ENCODE measurements around the gene FGD3. TPM values are rescaled to one million over a fixed set of nuclear protein-coding genes. Genes with fewer than 3 reads are reported as not detected.

The FGD3 gene
- total RNA-seq, 1 donor = not detected

- H3K4me3 ChIP-seq (ENCODE audit: low read depth, low read length) = no peak overlapping the region
- DNase-seq (ENCODE audit: low read depth) = no peak
- no peak for TF ChIP-seq CTCF (IDR thresholded peaks at IDR 0.05; ENCODE audit: insufficient read depth, low read depth, low read length)
These were observed 13.0 kb upstream of the FGD3 start for GRCh38 chr9:92934321-92934720.

GRCh38 chr9:92938025-92938424, 9.3 kb upstream of the FGD3 start:
- DNase-seq (ENCODE audit: low read depth) = no peak
- no peak overlapping the region for H3K4me3 ChIP-seq (ENCODE audit: low read depth, low read length)
- no peak for TF ChIP-seq CTCF (IDR thresholded peaks at IDR 0.05; ENCODE audit: insufficient read depth, low read depth, low read length)

- no peak overlapping the region for H3K4me3 ChIP-seq (ENCODE audit: low read depth, low read length)
- no peak for DNase-seq (ENCODE audit: low read depth)
- no peak for TF ChIP-seq CTCF (IDR thresholded peaks at IDR 0.05; ENCODE audit: insufficient read depth, low read depth, low read length)
These were observed 5.5 kb upstream of the FGD3 start for GRCh38 chr9:92941861-92942260.

GRCh38 chr9:92942688-92943616, 4.4 kb upstream of the FGD3 start:
- no peak overlapping the region for H3K4me3 ChIP-seq (ENCODE audit: low read depth, low read length)
- TF ChIP-seq CTCF (IDR thresholded peaks at IDR 0.05; ENCODE audit: insufficient read depth, low read depth, low read length) = no peak
- no peak for DNase-seq (ENCODE audit: low read depth)

- no peak for TF ChIP-seq CTCF (IDR thresholded peaks at IDR 0.05; ENCODE audit: insufficient read depth, low read depth, low read length)
- DNase-seq (ENCODE audit: low read depth) = no peak
These were observed 2.4 kb upstream of the FGD3 start for GRCh38 chr9:92944921-92945320.

GRCh38 chr9:92945796-92946195, 1.5 kb upstream of the FGD3 start:
- H3K4me3 ChIP-seq (ENCODE audit: low read depth, low read length) = no peak overlapping the region
- DNase-seq (ENCODE audit: low read depth) = no peak
- TF ChIP-seq CTCF (IDR thresholded peaks at IDR 0.05; ENCODE audit: insufficient read depth, low read depth, low read length) = no peak

More at GRCh38 chr9:92944921-92945320, 2.4 kb upstream of the FGD3 start:
- no peak overlapping the region for H3K4me3 ChIP-seq (ENCODE audit: low read depth, low read length)

All from fibroblast of villous mesenchyme (primary cell).